IMR-90 (cell line): ENCODE results near the gene KCNK4. TPM values are rescaled to one million over a fixed set of nuclear protein-coding genes. Genes with fewer than 3 reads are reported as not detected.

ENCODE experiments used
- ATAC-seq: fragments of 200-7000 bp; cut with Tn5 transposase; 2 replicates; pipeline ENCODE4 v1.9.1; 2020; ENCODE audit warnings: low read depth, mild to moderate bottlenecking, moderate library complexity
- BruUV-seq: library from RNA; stranded (reverse); fragments of 400-500 nt; replicated peaks from 2 replicates; lab custom pipeline; 2021; lab: Mats Ljungman, UMichigan
- CTCF ChIA-PET: fragments of 300-600 bp; formaldehyde crosslinking; extraction: SDS; loops from one replicate; lab custom pipeline; 2021; ENCODE audit warnings: antibody characterized with exemption; lab: Yijun Ruan, JAX
- POLR2A ChIA-PET: fragments of 300-600 bp; sonication (Branson Sonifier 250); formaldehyde crosslinking; loops from one replicate; lab custom pipeline; 2022; ENCODE audit warnings: antibody characterized with exemption; ENCODE audit not compliant: unreplicated experiment; lab: Charles Lee
- DNase-seq: peaks from one replicate; pipeline ENCODE4 v3.0.0; 2013
- H2AFZ ChIP-seq: replicated peaks from 2 replicates; pipeline ENCODE3; 2013; ENCODE audit warnings: low read length, mild to moderate bottlenecking; ENCODE audit not compliant: poor library complexity
- H2AK5ac ChIP-seq: 2 replicates; pipeline ENCODE4 v1.6.1; 2013; ENCODE audit warnings: low read depth, low read length, inconsistent platforms
- H2AK9ac ChIP-seq: replicated peaks from 2 replicates; pipeline ENCODE3; 2013; ENCODE audit warnings: mild to moderate bottlenecking, low read depth, low read length, moderate library complexity; ENCODE audit not compliant: poor library complexity
- H2BK120ac ChIP-seq: 2 replicates; pipeline ENCODE4 v1.6.1; 2013; ENCODE audit warnings: low read depth, low read length, inconsistent platforms
- H2BK15ac ChIP-seq: 3 replicates; pipeline ENCODE4 v1.6.1; 2013; ENCODE audit warnings: low read depth, low read length, inconsistent platforms
- H2BK20ac ChIP-seq: 2 replicates; pipeline ENCODE4 v1.6.1; 2013; ENCODE audit warnings: low read depth, mild to moderate bottlenecking, inconsistent platforms, low read length, moderate library complexity
- H2BK5ac ChIP-seq: 2 replicates; pipeline ENCODE4 v1.6.1; 2013; ENCODE audit warnings: mild to moderate bottlenecking, low read depth, low read length, inconsistent platforms; ENCODE audit not compliant: poor library complexity, severe bottlenecking
- H3K14ac ChIP-seq: replicated peaks from 2 replicates; pipeline ENCODE4 v1.6.1; 2013; ENCODE audit warnings: low read depth, low read length, inconsistent platforms
- H3K18ac ChIP-seq: 2 replicates; pipeline ENCODE4 v1.6.1; 2013; ENCODE audit warnings: low read depth, low read length, control low read depth
- H3K23ac ChIP-seq: 2 replicates; pipeline ENCODE4 v1.6.1; 2013; ENCODE audit warnings: low read depth, low read length, inconsistent platforms
- H3K27ac ChIP-seq: 2 replicates; pipeline ENCODE4 v1.5.1; 2013; ENCODE audit warnings: mild to moderate bottlenecking, control low read depth, low read length; ENCODE audit not compliant: insufficient read depth
- H3K27me3 ChIP-seq: 2 replicates; pipeline ENCODE4 v1.6.1; 2013; ENCODE audit warnings: low read length; ENCODE audit not compliant: control insufficient read depth, insufficient read depth
- H3K36me3 ChIP-seq: 2 replicates; pipeline ENCODE4 v1.6.1; 2013; ENCODE audit warnings: low read length, mixed read lengths; ENCODE audit not compliant: control insufficient read depth, insufficient read depth
- H3K4ac ChIP-seq: 2 replicates; pipeline ENCODE4 v1.6.1; 2013; ENCODE audit warnings: low read depth, low read length, inconsistent platforms
- H3K4me1 ChIP-seq: 2 replicates; pipeline ENCODE4 v1.6.1; 2013; ENCODE audit warnings: low read length, mixed read lengths; ENCODE audit not compliant: control insufficient read depth, insufficient read depth
- H3K4me2 ChIP-seq: 2 replicates; pipeline ENCODE4 v1.6.1; 2013; ENCODE audit warnings: low read depth, mild to moderate bottlenecking, control low read depth, low read length, moderate library complexity
- H3K4me3 ChIP-seq: 2 replicates; pipeline ENCODE4 v1.5.1; 2013; ENCODE audit warnings: low read depth, mild to moderate bottlenecking, control low read depth, low read length, moderate library complexity; ENCODE audit not compliant: insufficient read depth
- H3K56ac ChIP-seq: 2 replicates; pipeline ENCODE4 v1.6.1; 2013; ENCODE audit warnings: low read length, inconsistent platforms; ENCODE audit not compliant: insufficient read depth; ENCODE audit errors: extremely low read depth
- H3K79me1 ChIP-seq, 2 experiments: 2 replicates each; pipeline ENCODE4 v1.6.1; 2013; ENCODE audit warnings: low read length in 2 of 2, inconsistent platforms in 1 of 2, low read depth in 1 of 2
- H3K9ac ChIP-seq: 2 replicates; pipeline ENCODE4 v1.6.1; 2013; ENCODE audit warnings: low read depth, low read length, control low read depth
- H3K9me1 ChIP-seq: 2 replicates; pipeline ENCODE4 v1.6.1; 2013; ENCODE audit warnings: low read length, inconsistent platforms; ENCODE audit not compliant: insufficient read depth
- H3K9me3 ChIP-seq: 2 replicates; pipeline ENCODE4 v1.6.1; 2013; ENCODE audit warnings: low read length; ENCODE audit not compliant: control insufficient read depth, insufficient read depth
- H4K20me1 ChIP-seq: 2 replicates; pipeline ENCODE4 v1.6.1; 2013; ENCODE audit warnings: low read length, inconsistent platforms; ENCODE audit not compliant: insufficient read depth
- H4K5ac ChIP-seq: 2 replicates; pipeline ENCODE4 v1.6.1; 2013; ENCODE audit warnings: mild to moderate bottlenecking, low read depth, low read length, control low read depth
- H4K8ac ChIP-seq, 2 experiments: 2 replicates each; pipeline ENCODE4 v1.6.1; 2013; ENCODE audit warnings: low read depth in 2 of 2, low read length in 2 of 2, control low read depth in 1 of 2, inconsistent platforms in 1 of 2
- H4K91ac ChIP-seq: 2 replicates; pipeline ENCODE4 v1.6.1; 2013; ENCODE audit warnings: low read depth, low read length, inconsistent platforms; ENCODE audit not compliant: insufficient read depth
- BHLHE40 ChIP-seq: fragments of 150-350 bp; IDR thresholded peaks from 2 replicates; pipeline ENCODE4 v1.6.1; 2016; ENCODE audit warnings: mild to moderate bottlenecking, low read depth, low read length
- CEBPB ChIP-seq: IDR thresholded peaks from 2 replicates; pipeline ENCODE4 v1.6.1; 2012; ENCODE audit warnings: low read depth, low read length, improper control_type of control experiment
- CHD1 ChIP-seq: IDR thresholded peaks from 2 replicates; pipeline ENCODE4 v1.6.1; 2012; ENCODE audit warnings: low read depth, low read length, improper control_type of control experiment
- CTCF ChIP-seq: conservative IDR thresholded peaks from 2 replicates; pipeline ENCODE4 v1.5.1; 2012; ENCODE audit warnings: mild to moderate bottlenecking, low read depth, low read length, improper control_type of control experiment
- ELK1 ChIP-seq: fragments of 150-350 bp; IDR thresholded peaks from 2 replicates; pipeline ENCODE4 v1.6.1; 2016; ENCODE audit warnings: low read depth, mild to moderate bottlenecking, low read length, moderate library complexity, borderline replicate concordance
- FOS ChIP-seq: fragments of 150-350 bp; IDR thresholded peaks from 2 replicates; pipeline ENCODE4 v1.6.1; 2016; ENCODE audit warnings: low read depth, low read length
- MAFK ChIP-seq: IDR thresholded peaks from 2 replicates; pipeline ENCODE4 v1.6.1; 2012; ENCODE audit warnings: low read depth, low read length, improper control_type of control experiment
- MAZ ChIP-seq: IDR thresholded peaks from 2 replicates; pipeline ENCODE4 v1.6.1; 2012; ENCODE audit warnings: low read depth, mild to moderate bottlenecking, low read length, improper control_type of control experiment, moderate library complexity, borderline replicate concordance
- MXI1 ChIP-seq: IDR thresholded peaks from 2 replicates; pipeline ENCODE4 v1.6.1; 2012; ENCODE audit warnings: low read depth, mild to moderate bottlenecking, low read length, moderate library complexity, borderline replicate concordance
- NFE2L2 ChIP-seq: fragments of 150-350 bp; IDR thresholded peaks from 2 replicates; pipeline ENCODE4 v1.6.1; 2016; ENCODE audit warnings: low read depth, mild to moderate bottlenecking, low read length
- POLR2A ChIP-seq: IDR thresholded peaks from 2 replicates; pipeline ENCODE4 v1.6.1; 2012; ENCODE audit warnings: mild to moderate bottlenecking, low read depth, low read length
- RAD21 ChIP-seq: IDR thresholded peaks from 2 replicates; pipeline ENCODE4 v1.6.1; 2012; ENCODE audit warnings: low read length, improper control_type of control experiment
- RCOR1 ChIP-seq: IDR thresholded peaks from 2 replicates; pipeline ENCODE4 v1.6.1; 2012; ENCODE audit warnings: mild to moderate bottlenecking, low read length, improper control_type of control experiment; ENCODE audit not compliant: insufficient replicate concordance
- RFX5 ChIP-seq: IDR thresholded peaks from 2 replicates; pipeline ENCODE4 v1.8.0; 2012; ENCODE audit warnings: low read depth, mild to moderate bottlenecking, low read length, moderate library complexity
- SMC3 ChIP-seq: fragments of 150-350 bp; IDR thresholded peaks from 2 replicates; pipeline ENCODE4 v1.6.1; 2016; ENCODE audit warnings: low read depth, mild to moderate bottlenecking, antibody characterized with exemption, low read length, moderate library complexity
- USF2 ChIP-seq: fragments of 150-350 bp; IDR thresholded peaks from 2 replicates; pipeline ENCODE4 v1.6.1; 2017; ENCODE audit warnings: mild to moderate bottlenecking, antibody characterized with exemption, low read length, low read depth
- WGBS, 2 experiments: methylation state at CpG; one replicate each; pipeline versions ENCODE4 v1.1.5 to v1.1.7; 2013; ENCODE audit warnings: missing lambda C conversion rate in 2 of 2; ENCODE audit not compliant: insufficient read length in 1 of 2; ENCODE audit errors: extremely low coverage in 2 of 2; 5-methylcytosine and 5-hydroxymethylcytosine counted together
- dilution Hi-C: fragments of 300-500 bp; cut with HindIII; formaldehyde crosslinking; loops from one replicate; pipeline ENCODE4 v1.14.3; 2018; ENCODE audit warnings: low sequenced_read_pairs; ENCODE audit not compliant: unreplicated experiment
- in situ Hi-C: fragments of 300-500 bp; cut with MboI; formaldehyde crosslinking; loops from 3 replicates; pipeline ENCODE4 v1.14.3; 2019; ENCODE audit warnings: low sequenced_read_pairs, inconsistent platforms, mixed read lengths
- intact Hi-C: fragments of 100-400 bp; cut with micrococcal nuclease; formaldehyde crosslinking; loops from 2 replicates; pipeline ENCODE4 v1.10.0; 2022
- polyA plus RNA-seq, 3 experiments: library from polyadenylated mRNA; depleted of rRNA; stranded (reverse); fragments of >200 nt; gene quantifications; 2 replicates each; pipeline ENCODE4 v1.2.3, GENCODE V29; 2012; ENCODE audit warnings: low replicate concordance in 1 of 3
- total RNA-seq: library from RNA; depleted of rRNA; stranded (reverse); fragments of >200 nt; gene quantifications from 2 replicates; pipeline ENCODE4 v1.2.3, GENCODE V29; 2012

KCNK4 gene
- total and polyA plus RNA-seq, 2 of the 4 experiments (the other 2 are of a cell fraction), result not detected

- H2BK5ac ChIP-seq, result no peak overlapping the region
- H3K4me2 ChIP-seq, result no peak overlapping the region
- ChIA-PET POLR2A (no interaction called here), CTCF (no interaction called here)
- no peak overlapping the region for H3K4ac ChIP-seq
- H3K27me3 ChIP-seq, result no peaks in the 10 kb centered on the region
- no peak overlapping the region for H3K23ac ChIP-seq
- H2BK20ac ChIP-seq, result no peak overlapping the region
- H3K9me1 ChIP-seq, result 0 out of 2 replicates have a peak, but pooled peaks cover 5% of the 10 kb centered on the region
- H2AK5ac ChIP-seq, result no peak overlapping the region
- H3K18ac ChIP-seq, result no peak overlapping the region
- no TSS peak for BruUV-seq
- intact Hi-C loops (no loop called here), in situ Hi-C loops (no loop called here), dilution Hi-C loops (no loop called here)
- no peak overlapping the region for H3K9ac ChIP-seq
- ATAC-seq, result no peak
- H4K20me1 ChIP-seq, result no peaks in the 10 kb centered on the region; the same call in 1 of the 2 replicates
- H3K27ac ChIP-seq, result no peak overlapping the region
- no peaks in the 10 kb centered on the region for H3K9me3 ChIP-seq
- H4K91ac ChIP-seq, result no peak overlapping the region
- no peak overlapping the region for H2AK9ac ChIP-seq
- no peak for TF ChIP-seq CHD1
- TF ChIP-seq RAD21, result no peak
- no peak for TF ChIP-seq BHLHE40
- no peak for TF ChIP-seq ELK1
- TF ChIP-seq MAZ, result no peak
- TF ChIP-seq FOS, result no peak
- no peak for TF ChIP-seq RFX5
- no peak for TF ChIP-seq MAFK
- TF ChIP-seq NFE2L2, result no peak
- no peak for TF ChIP-seq CEBPB
- no peak for TF ChIP-seq SMC3
- no peak for TF ChIP-seq MXI1
- no peak for TF ChIP-seq USF2
- TF ChIP-seq POLR2A, result no peak
- TF ChIP-seq CTCF, result no peak
- no peak for TF ChIP-seq RCOR1
- WGBS, 2 experiments, result 70% methylated on average over 9 of the region's 15 CpGs; no CpG with 5 or more reads in 1 of the 2 experiments
- H4K8ac ChIP-seq, result no peak overlapping the region
- peaks cover 31% of the 10 kb centered on the region for H3K36me3 ChIP-seq
- no peak overlapping the region for H3K4me3 ChIP-seq
- H4K5ac ChIP-seq, result no peak overlapping the region
- no peak overlapping the region for H3K56ac ChIP-seq
- no peak overlapping the region for H2BK15ac ChIP-seq
- no peak overlapping the region for H3K14ac ChIP-seq
- H2AFZ ChIP-seq, result no peak overlapping the region
- no peak for DNase-seq
- H3K79me1 ChIP-seq, result peaks cover 0 to 25% of the 10 kb centered on the region in 2 experiments; a peak in 2 of 4 replicates
- peaks cover 16% of the 10 kb centered on the region for H3K4me1 ChIP-seq
- H2BK120ac ChIP-seq, result no peak overlapping the region
These were observed 24.8 kb upstream of the KCNK4 start for GRCh38 chr11:64266339-64266738.
